T-helper 2 cell (primary cell): Measurements from ENCODE around the gene YBX1.
"Not testable (repeated sequence)": the region's sequence is repeated elsewhere in the genome, so short reads cannot be mapped to it uniquely, and the experiment has no call there.

Experiments
- DNase-seq, 5 experiments: peaks; one replicate each; pipeline versions ENCODE4 v3.0.0 to v3.0.0-alpha.2; 2012 to 2022
- total RNA-seq, 2 donors: gene quantifications; one replicate each; lab custom pipeline; 2026; lab: John Stamatoyannopoulos, UW

Gene YBX1
- total RNA-seq = 431 to 436 reads per million in 2 donors

DNA sequence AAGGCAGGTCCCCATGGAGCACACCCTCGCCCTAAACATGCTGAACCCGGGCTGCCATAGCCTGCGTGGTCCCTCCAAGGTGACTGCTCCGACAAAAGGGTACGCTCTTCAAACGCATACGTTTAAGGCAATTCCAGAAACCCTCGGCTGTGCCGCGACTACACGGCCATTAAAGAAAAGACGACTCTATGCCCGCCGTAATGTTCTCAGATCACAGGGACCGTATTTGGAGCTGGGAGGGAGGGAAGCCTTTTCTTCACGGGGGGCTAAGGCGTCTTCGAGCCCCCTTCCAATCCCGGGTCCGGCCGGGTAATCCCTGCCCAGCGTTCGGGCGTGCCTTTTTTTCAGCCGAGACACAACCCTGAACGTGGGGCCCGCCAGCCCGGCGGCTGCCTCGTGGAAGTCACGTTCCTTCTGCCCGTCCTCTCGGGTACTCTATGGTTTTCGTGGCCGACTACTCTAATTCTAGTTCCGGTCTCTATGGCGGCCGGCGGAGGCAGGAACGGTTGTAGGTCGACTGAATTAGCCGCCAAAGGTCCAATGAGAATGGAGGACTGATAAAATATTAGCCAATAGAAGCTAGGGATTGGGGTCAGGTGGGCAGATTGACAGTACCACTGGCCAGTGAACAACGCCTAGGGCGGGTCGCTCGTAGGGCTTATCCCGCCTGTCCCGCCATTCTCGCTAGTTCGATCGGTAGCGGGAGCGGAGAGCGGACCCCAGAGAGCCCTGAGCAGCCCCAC, at the start of gene YBX1:
Gene YBX1, plus strand, starts transcription at position 678 of the 743 bp plus-strand sequence. CDS start 148 bp downstream, outside the sequence.
- peak; percentile 80 to 98 (median 92) for DNase-seq

DNA sequence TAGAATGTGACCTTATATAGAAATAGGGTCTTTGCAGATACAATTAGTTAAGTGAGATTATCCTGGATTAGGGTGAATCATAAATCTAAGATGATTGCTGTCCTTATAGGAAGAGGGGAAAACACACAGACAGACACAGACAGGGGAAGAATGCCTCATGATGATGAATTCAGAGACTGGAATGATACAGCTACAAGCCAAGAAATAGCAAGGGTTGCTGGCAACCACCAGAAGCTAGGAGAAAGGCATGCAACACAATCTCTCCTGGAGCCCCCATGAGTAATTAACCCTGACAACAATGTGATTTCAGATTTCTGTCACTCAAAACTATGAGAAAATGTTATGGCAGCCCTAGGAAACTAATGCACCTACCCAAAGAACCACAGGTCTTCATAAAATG, 43.1 kb upstream of the YBX1 start:
- DNase-seq = no peak

DNA sequence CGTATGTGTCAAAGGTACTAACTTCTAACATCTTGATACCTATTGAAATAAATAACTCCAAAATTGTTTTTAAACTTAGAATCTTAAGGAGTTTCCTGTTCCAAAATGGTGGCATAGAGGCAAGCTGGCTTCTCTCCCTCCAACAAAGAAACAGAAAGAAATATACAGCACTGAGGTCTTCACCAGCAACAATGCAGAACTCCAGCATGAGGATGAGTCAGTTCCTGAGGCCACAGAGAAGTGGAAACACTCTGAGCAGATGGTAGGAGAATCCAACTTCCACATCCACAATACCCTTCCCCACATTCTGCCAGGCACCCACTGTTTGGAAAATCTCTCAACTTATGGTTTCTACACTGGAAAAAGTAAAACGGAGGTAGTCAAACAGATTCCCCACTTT, 36.2 kb upstream of the YBX1 start:
- DNase-seq = no peak

DNA sequence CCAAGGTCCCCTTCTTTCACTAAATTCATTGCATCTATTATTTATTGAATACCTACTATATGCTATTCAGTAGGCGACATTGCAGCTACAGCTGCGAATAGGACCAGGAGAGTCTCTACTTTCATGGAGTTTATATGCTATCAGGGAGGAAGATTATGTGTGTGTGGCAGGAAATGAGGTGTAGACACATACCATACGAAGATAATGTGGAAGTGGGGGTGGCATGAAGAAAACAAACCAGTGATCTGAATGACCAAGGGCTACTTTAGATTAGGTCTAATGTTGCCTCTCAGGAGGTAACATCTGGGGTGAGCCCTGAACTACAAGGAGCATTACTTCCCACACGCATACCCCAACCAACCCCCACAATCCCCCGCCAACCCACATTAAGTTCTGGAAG, 25.0 kb upstream of the YBX1 start:
- peak in 1 of 5 experiments; percentile 32 for DNase-seq

DNA sequence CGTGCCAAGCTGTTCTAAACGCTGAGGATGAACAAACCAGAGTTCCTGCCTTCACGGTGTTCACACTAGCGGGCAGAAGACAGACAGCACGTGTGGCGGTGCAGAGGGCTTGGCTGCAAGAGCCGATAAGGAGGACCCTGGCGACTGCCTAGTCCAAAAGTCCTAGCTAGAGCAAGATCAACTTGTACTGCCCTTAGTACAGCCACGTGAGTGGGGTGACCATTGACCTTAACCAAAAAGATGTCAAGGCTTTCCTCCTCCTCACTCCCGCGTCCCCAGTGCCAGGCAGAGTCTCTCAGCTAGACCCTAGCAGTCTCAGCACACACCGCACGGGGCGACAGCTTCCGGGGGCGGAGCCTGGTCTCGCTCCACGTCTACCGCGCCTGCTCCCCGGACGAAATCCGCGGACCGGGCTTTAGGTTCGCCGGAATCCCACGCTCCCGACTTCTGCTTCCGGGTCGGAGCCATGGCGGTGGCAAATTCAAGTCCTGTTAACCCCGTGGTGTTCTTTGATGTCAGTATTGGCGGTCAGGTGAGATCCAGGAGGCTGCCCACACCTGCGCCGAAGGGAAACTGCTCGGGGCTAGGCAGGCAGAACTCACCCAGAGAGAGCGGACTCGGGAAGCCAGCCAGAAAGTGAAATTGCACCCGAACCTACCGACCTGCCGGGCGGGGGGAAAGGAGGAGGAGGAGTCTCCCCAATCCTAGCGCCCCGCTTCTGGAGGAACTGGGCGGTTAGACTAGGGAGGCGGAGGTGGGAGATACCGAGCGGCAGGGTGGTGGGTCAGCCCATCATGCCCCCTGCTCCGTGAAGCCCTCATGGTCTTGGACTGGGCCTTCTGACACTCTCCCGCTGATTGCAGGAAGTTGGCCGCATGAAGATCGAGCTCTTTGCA, 24.0 kb upstream of the YBX1 start, which contains the start of gene PPIH:
Gene PPIH, plus strand, starts transcription at position 443 of the 896 bp plus-strand sequence. Its CDS starts 24 bp downstream, at position 467.
- peak; percentile 83 to 96 (median 92) for DNase-seq

DNA sequence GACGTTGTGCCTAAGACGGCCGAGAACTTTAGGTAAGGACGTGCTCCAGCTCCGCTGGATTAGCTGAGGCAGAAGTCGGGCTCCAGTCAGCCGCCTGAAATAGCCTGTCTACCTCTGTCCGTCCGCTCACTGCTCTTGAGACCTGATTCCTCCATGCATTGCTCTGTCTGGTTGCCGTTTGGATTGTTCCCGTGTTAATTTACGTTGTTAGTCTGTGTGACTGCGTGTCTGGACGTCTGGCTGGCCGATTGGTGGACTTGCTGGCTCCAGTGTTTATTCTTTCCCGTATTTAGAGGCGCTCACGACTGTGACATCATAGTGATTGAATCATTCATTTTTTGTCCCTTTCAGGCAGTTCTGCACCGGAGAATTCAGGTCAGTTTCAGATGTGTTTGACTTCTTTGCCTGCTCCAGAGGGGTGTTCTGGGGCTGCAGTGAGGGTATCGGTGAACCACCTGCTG, 23.3 kb upstream of the YBX1 start:
- DNase-seq = no peak

DNA sequence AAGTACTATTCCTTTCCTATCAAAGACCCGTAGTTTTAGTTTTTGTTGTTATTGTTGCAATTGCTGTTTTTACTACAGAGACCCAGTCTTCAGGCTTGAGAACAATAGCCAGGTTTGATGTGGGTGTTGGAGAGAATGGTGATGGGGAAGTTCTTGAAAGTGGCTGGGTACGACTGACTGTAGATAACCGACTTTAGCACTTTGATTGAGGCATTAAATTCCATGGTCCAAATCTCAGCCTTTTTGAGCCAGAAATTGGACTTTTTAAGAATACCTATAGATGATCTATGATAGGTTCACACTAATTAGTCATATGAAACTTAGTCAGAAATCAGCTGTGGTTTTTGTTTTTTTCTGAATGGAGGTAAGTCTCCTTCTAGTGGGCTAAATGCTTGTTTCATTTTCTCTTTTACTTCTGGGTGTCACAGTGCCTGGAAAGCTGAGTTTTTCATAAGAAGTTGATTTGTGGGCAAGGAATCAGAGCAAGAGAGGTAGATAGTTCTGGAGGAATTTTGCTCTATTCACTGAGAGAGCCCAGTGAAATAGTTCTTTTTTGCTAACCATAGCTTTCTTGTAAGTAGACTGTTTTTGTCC, 21.2 kb upstream of the YBX1 start:
- peak in 1 of 5 experiments; percentile 79 for DNase-seq

DNA sequence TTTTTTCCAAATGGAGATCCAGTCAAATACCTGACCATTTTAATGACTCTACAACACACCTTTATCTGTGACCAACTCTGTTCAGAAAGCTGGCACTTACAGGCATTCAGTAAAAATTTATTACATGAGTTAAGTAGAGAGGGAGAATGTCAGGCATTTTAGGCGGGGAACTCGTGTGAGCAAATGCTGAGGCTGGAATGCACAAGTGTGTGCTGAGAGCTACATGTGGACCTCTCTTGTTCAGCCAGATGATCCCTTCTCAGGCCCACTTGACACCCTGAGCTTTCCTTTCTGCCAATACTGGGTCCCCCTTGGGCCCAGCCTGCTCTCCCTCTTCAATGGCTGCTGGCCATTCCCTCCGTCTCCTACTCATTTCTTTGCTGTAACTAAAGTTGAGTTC, 12.3 kb upstream of the YBX1 start:
- no peak for DNase-seq

DNA sequence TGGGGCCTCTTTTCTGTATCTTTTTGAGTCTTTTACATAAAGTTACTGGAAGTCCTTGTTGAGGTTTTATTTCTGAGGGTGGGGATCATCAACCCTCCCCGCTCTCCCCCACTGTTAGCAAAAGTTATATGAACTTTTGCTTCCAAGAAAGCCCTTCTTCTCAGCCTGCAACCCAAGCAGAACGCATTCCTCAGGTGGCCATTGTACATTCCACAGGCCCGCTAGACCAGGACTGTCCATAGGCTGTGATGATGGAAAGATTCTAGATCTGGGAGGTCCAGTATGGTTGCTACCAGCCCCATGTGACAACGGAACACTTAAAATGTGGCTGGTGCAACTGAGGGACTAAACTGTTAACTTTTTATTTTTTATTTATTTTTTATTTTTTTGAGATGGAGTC, 11.8 kb upstream of the YBX1 start:
- no peak for DNase-seq

DNA sequence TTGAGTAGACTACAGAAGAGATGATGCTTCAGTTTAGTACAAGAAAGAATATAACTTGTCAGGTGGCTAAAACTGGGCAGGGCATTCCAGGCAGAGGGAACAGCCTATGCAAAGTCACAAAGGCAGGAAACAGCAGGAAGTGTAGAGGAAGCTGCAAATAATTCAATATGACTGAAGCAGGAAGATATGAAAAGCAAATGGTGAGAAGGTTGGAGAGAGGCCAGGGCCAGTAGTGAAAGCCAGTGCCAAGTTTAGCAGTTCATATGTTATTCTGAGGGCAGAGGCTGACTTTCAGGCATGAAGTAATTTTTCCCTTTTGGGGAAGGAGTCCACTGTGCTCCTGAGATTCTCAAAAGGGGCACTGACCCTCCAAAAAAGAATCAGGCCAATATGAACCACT, 8.0 kb upstream of the YBX1 start:
- no peak for DNase-seq

DNA sequence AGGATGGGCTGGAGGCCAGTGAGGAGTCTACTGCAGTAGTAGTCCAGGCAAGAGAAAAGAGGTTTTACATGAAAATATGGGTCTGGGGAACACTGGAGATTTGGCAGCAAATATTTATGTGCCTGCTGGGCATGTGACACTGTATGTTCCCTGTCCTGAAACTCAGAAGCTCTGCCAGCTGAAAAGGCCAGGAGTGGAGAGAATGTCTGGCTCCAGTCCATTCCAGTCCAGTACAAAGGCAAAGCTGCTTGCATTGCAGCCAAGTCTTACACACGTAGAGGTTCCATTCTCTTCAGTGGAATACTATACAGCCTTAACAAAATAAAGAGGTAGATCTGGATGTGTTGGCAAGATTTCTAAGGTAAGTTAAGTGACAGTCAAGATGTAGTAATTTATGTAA, 7.5 kb upstream of the YBX1 start:
- DNase-seq = no peak

DNA sequence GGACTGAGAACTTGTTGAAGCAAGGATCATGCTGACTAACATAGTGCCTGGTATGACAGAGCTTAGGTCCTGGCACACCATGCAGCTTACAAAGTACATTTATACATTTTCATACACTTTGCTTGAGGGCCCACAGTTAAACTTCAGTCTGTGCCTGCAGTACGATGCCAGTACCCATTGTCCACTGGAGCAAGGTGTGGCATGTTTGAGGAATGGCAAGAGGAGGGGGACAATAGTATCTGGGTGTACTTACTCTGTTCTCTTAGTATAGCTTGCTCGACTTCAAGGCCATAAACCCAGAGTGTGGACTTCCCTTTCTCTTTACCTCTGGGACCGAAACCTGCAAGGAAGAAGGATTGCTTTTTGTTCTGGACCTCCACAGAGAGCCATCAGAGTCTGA, 6.8 kb upstream of the YBX1 start:
- DNase-seq = no peak

DNA sequence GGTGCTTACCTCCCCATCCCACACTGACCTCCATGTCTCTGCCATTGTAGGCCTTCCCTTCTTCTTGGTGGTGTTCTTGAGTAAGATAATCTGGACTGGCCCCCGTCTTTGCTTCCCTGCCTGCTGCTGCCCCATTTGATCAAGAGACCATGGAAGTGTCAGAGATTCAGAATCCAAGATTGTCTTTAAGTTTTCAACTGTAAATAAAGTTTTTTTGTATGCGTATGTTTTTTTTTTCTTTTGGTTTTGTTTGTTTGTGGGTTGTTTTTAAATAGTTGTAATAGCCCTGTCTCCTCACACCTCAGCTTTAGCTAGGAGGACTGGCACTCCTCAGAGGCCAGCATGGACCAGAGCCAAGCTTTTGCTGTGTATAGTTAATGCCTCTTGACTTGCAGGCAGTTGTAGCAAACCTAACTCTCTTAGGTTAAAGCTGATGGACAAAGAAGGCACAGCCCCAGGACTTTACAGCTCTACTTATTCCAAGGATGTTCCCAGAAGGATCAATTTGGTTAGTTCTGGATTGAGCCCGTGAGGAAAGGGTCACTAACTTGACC, 5.6 kb upstream of the YBX1 start:
- DNase-seq = no peak

DNA sequence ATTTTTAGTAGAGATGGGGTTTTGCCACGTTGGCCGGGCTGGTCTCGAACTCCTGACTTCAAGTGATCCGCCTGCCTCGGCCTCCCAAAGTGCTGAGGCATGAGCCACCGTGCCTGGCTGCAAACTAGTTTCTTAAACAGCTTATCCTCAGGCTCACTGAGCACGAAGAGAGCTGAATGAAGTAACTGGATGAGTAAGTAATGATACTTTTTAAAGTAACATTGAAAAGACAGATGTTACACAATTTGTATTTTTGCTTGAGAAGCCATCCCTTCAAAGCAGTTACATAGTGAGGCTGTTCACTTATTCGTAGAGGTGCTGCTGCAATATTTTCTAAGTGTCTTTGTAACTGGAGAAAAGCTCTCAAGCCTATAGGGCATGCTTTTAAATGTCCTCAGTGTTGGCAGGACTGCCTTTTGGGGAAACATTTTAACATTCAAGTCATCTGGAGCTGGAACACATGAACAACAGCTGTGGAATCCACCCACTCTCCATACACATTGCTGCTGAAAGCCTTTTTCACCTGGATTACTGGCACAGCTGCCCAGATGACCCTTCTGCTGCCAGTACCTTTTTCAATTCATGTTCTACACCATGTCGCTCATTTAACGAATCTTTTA, 2.7 kb upstream of the YBX1 start:
- no peak for DNase-seq

DNA sequence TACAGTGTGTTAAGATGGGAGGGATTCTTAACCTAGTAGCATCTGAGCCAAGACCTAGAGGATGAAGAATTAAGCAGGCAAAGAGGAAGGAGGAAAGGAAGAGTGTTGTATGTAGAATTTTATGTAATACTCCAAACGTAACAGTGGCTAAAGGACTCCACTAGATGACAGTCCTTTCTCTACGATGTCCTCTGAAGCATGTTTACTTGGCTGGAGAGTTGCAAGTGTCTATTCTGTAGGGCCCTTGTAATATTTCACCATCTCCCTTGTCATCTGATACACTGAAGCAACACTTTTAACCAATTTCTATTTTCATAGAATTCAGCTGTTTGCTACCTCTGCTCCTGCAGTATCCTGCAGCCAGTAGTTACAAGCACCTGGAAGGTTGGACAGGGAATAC, 2.2 kb upstream of the YBX1 start:
- DNase-seq = no peak

DNA sequence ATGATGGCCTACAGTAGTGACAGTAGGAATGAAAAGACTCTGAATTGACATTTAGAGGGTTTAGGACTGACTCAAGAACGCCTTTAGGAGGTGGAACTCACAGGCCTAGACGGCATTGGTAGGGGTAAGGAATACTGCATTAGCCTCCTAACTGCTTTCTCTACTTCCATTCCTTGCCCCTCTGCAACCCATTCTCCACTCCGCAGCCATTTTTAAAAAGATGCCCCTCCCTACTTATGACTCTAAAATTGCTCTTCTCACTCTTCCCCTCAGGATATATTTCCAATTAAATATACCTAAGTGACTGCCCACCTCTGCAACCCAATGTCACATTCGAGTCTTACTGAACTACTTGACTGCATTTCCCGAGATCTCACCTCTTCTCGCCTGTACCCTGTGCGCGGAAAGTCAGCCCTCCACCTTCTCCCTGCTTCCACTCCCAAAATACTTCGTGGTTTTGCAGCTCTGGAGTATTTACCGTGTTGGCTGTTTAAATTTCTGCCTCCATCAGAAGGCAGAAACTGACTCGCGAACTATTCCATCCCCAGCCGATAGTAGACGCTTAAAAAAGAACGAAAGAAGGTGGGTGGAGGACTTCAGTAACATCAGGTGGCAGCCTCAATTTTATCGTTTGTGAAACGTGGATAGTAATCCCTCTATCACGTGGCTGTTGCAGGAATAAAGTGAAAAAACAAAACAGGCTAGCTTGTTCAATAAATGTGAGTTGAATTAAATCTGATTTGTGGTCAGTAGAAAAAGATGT, 1.1 kb upstream of the YBX1 start:
- DNase-seq = peak in 1 of 5 experiments; percentile 54

DNA sequence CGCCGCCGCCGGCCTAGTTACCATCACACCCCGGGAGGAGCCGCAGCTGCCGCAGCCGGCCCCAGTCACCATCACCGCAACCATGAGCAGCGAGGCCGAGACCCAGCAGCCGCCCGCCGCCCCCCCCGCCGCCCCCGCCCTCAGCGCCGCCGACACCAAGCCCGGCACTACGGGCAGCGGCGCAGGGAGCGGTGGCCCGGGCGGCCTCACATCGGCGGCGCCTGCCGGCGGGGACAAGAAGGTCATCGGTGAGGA, 193 bp downstream of the YBX1 start:
- DNase-seq = not testable (repeated sequence)

DNA sequence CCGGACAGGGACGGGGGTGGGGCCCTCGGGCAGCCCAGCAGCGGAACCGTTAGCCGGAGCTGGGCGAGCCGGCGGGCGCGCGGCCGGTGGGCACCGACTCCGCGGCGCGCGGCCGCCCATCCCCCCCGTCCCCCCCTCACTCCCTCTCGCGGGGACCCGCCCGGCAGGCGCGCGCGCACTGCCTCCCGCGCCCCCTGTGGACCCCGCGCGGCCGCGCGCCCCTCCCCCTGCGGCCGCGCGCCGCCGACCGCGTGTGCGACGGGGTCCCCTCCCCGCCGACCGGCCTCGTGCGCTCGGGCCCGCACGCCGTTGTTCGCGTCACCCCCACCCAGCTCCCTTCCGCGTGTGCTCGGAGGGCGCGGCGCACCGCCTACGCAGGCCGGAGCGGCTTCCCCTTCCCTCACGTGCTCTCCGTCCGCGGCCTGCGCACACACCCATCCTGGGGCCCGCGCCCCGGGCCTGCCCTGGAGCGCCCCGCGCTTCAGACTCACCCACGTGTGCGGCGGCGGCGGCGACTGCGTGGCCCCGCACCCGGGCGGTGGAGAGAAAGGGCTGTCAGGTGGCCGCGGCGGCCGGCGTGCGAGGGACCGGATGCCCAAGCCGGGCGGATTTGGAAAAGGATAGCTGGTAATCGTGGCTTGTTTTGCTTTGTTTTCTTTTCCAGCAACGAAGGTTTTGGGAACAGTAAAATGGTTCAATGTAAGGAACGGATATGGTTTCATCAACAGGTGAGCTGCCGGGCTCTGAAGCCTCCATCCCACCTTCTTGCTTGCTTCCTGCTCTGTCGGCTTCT, 717 bp downstream of the YBX1 start:
- DNase-seq = peak; percentile 36 to 86 (median 61)

DNA sequence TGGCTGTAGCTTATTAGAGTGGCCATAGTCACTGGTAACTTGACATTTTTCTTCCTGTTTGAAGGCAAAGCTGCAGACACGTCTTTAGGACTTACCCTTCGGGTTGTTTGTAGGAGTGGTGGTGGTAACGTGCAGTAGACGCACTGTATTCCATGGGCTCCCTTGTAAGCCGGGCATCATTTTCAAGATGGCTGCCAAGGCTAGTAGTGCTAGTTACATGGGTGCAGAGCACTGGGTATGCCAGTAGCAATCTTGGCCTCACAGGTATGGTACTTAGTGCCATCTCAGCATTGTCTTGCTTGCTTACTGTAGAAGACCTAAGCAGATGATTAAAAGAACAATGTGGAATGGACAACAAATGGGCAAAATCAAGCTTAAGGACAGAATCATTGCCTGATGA, 1.9 kb downstream of the YBX1 start:
- peak in 1 of 5 experiments; percentile 52 for DNase-seq

DNA sequence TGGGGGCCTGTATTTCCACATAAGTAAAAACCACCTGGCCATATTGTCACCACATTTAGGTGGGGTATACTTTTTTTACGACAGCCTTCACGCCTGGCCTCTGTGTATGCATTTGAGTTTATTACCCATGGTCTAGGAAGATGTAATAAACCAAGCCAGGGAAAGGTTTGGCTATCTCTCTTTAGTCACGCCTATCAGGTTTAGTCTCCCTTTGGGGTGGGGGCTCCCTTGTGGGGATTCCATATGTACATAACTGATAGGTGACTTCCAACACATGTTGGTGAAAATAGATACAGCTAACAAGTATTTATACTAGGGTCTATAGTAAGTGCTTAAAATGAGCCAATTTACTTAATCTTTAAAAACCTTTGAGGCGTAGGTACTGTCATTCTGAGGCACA, 4.2 kb downstream of the YBX1 start:
- DNase-seq = no peak

DNA sequence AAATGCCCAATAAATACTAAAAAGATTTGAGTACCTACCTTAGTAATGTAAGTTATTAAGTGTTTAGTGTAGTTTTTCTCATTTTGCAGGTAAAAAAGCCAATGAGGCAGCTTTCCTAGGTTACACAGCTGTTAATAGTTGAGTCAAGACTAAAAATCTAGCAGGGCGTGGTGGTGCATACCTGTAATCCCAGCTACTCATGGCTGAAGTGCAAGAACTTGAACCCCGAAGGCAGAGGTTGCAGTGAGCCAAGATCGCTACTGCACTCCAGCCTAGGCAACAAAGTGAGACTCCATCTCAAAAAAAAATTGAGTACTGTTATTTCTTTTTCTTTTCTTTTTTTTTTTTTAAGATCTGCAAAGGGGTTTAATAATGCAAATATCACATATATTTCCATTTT, 7.7 kb downstream of the YBX1 start:
- DNase-seq = no peak
